DMS53 (cell line): ENCODE measurements around the gene CCR1.
"Not testable (repeated sequence)": the region's sequence is repeated elsewhere in the genome, so short reads cannot be mapped to it uniquely, and the experiment has no call there.

Source experiments
- DNase-seq: peaks from one replicate; lab custom pipeline; 2025; lab: John Stamatoyannopoulos, UW

The CCR1 gene

DNA sequence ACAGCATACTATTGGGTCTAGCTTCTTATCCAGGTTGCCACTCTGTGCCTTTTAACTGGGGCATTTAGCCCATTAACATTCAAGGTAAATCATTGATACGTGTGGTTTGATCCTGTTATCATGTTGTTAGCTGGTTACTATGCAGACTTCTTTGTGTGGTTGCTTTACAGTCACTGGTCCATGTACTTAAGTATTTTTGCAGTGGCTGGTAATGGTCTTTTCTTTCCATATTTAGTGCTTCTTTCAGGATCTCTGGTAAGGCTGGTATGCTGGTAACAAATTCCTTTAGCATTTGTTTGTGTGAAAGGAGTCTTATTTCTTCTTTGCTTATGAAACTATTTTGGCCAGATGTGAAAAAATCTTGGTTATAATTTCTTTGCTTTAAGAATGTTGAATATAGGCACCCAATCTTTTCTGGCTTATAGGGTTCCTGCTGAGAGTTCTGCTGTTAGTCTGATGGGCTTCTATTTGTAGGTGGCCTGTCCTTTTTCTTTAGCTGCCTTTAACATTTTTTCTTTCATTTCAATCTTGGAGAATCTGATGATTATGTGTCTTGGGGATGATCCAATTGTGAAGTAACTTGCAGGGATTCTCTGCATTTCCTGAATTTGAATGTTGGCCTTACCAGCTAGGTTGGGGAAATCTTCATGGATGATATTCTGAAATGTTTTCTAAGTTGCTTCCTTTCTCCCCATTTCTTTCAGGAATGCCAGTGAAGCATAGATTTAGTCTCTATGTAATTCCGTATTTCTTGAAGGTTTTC lies 39.3 kb downstream of the CCR1 start:
- no peak for DNase-seq

GRCh38 chr3:46163556-46164041 lies 44.5 kb downstream of the CCR1 start:
- peak; percentile 48 for DNase-seq

DNA sequence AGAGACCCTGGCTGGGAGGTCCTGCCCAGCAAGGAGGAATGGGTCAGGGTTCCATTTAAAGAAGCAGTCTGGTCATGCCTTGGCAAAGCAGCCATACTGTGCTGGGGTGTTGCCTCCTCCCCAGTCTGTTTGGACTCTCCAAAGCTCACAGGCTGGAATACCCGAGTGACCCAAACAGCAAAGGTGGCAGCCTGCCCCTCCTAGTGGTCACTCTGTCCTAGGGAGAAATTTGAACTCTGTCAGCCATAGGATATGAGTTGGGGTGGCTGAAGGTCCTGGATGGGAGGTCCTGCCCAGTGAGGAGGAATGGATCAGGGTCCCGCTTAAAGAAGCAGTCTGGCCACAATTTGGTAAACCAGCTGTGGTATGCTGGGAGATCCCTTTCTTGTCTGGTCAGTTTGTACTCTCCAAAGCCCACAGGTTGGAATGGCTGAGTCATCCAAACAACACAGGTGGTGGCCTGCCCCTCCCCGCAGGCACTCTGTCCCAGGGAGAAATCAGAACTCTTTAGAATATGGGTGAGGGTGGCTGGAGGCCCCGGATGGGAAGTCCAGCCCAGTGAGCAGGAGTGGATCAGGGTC lies 45.0 kb downstream of the CCR1 start:
- DNase-seq, result peak; percentile 52

- DNase-seq, result not testable (repeated sequence)
Observed at GRCh38 chr3:46157685-46158084, 50.4 kb downstream of the CCR1 start.

DNA sequence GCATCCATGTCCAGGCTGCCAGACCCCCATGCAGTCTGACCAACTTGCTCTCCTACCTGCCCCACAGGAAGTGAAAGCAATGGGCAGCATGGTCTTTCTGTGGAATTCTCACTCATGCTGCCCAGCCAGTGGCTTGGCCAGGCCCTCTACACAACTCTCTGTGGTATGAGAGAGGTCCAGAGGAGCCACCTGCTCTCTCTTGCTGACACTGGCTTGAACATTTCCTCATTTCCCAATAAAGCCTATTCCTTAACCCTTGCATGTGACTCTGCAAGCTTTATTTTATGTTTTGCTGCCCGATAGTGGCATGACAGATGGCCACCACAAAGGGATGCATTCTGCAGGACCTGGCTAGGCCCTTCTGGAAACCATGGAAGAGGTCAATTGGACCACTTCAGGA lies 53.8 kb downstream of the CCR1 start:
- no peak for DNase-seq
